ENCODE measurements around the gene PRTN3. TPM values are rescaled to one million over a fixed set of nuclear protein-coding genes. Genes with fewer than 3 reads are reported as not detected.
"Not testable (repeated sequence)": the region's sequence is repeated elsewhere in the genome, so short reads cannot be mapped to it uniquely, and the experiment has no call there.

PRTN3 gene
- total and polyA plus RNA-seq, 5 donors from 2014 or later = not detected

DNA sequence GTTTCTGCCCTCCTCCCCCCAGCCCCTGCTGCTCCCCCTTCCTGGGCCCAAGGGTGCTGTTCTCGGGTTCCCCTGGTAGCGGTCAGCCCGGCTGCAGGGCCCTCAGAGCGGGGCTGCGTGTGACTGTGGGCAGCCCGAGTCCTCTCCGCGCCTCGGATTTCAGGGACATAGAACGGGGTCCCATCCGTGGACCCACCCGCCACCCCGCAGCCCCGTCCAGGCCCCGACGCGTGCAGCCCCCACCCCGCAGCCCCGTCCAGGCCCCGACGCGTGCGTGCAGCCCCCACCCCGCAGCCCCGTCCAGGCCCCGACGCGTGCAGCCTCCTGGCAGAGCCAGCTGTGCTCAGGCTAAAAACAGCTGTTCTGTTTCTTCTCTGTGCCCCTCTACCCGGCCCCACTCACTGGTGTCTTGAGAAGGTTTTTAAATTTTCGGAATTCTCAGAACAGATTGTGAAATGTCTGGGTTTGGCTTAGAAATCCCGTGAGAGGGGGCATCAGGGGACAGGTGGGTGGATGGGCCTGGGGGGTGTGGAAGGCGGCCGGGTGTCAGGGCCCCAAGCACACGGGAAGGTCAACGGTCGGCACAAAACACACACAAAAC, 5.5 kb upstream of the PRTN3 start:
- H3K36me3 Mint-ChIP-seq = no peaks in the 10 kb centered on the region
- peaks cover 0 to 3% (median 2%) of the 10 kb centered on the region in 4 donors for H3K4me1 Mint-ChIP-seq
- no peaks in the 10 kb centered on the region for H3K36me3 ChIP-seq (ENCODE audit: control insufficient read depth, insufficient read depth, low read length)
- no peaks in the 10 kb centered on the region for H3K4me1 ChIP-seq (ENCODE audit: control insufficient read depth, insufficient read depth, low read length, poor library complexity, severe bottlenecking)
- H3K27ac ChIP-seq (ENCODE audit: insufficient read depth, low read length, poor library complexity, severe bottlenecking) = no peak overlapping the region
- ATAC-seq (ENCODE audit: low read depth in 2 of 2) = no peak
- no peaks in the 10 kb centered on the region for H3K9me3 ChIP-seq (ENCODE audit: control insufficient read depth in 2 of 2, low read length in 2 of 2)
- H3K4me3 ChIP-seq (ENCODE audit: low read depth, low read length) = no peak overlapping the region
- no peaks in the 10 kb centered on the region for H3K27me3 ChIP-seq (ENCODE audit: control insufficient read depth, insufficient read depth, low read length)
- peaks cover 21% of the 10 kb centered on the region for H3K27me3 Mint-ChIP-seq
- no peak for DNase-seq
- no peak overlapping the region for H3K27ac Mint-ChIP-seq
- H3K4me3 Mint-ChIP-seq = peak overlapping the region in 1 of 4 donors; percentile 21
- H3K9me3 Mint-ChIP-seq = peaks cover 0 to 1% (median 0%) of the 10 kb centered on the region in 7 donors

GRCh38 chr19:842802-843179, 2.0 kb downstream of the PRTN3 start:
- not testable (repeated sequence) for H3K27ac Mint-ChIP-seq; H3K27me3 ChIP-seq (ENCODE audit: control insufficient read depth, insufficient read depth, low read length); DNase-seq; H3K4me1 Mint-ChIP-seq; H3K9me3 ChIP-seq (ENCODE audit: control insufficient read depth in 2 of 2, low read length in 2 of 2); H3K27ac ChIP-seq (ENCODE audit: insufficient read depth, low read length, poor library complexity, severe bottlenecking); H3K9me3 Mint-ChIP-seq; H3K4me3 ChIP-seq (ENCODE audit: low read depth, low read length); H3K36me3 Mint-ChIP-seq; H3K36me3 ChIP-seq (ENCODE audit: control insufficient read depth, insufficient read depth, low read length); ATAC-seq (ENCODE audit: low read depth in 2 of 2)
- H3K4me1 ChIP-seq (ENCODE audit: control insufficient read depth, insufficient read depth, low read length, poor library complexity, severe bottlenecking) = peaks cover 13% of the 10 kb centered on the region
- peak overlapping the region in 1 of 4 donors; percentile 57 for H3K4me3 Mint-ChIP-seq
- peaks cover 47% of the 10 kb centered on the region for H3K27me3 Mint-ChIP-seq

DNA sequence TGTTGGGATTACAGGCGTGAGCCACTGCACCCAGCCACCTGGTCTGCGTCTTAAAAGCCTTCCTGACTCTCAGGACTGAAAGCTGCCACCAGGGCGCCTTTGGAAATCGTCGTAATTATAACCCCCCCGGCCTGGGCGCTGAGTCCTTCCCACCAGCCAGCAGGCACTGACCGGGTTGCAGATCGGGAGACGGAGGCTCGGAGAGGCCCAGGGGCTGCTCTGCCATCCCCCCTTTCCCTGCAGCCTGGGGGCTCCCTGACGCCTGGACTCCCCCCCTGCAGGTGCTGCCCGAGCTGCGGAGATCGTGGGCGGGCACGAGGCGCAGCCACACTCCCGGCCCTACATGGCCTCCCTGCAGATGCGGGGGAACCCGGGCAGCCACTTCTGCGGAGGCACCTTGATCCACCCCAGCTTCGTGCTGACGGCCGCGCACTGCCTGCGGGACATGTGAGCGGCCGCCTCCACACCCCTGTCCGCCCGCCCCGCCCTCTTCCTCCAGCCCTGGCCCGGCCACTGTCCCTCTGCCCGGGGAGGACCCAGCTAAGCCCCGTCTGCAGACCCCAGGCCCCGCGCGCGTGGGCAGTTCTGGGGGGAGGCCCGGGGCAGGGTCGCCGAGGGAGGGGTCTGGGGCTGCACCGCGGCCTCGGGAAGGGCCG, 2.5 kb downstream of the PRTN3 start:
- Histone ChIP-seq H3K9me3 (ENCODE audit: control insufficient read depth in 2 of 2, low read length in 2 of 2) (no peaks in the 10 kb centered on the region), H3K4me3 (ENCODE audit: low read depth, low read length) (no peak overlapping the region), H3K27ac (ENCODE audit: insufficient read depth, low read length, poor library complexity, severe bottlenecking) (no peak overlapping the region), H3K4me1 (ENCODE audit: control insufficient read depth, insufficient read depth, low read length, poor library complexity, severe bottlenecking) (peaks cover 13% of the 10 kb centered on the region), H3K36me3 (ENCODE audit: control insufficient read depth, insufficient read depth, low read length) (no peaks in the 10 kb centered on the region), H3K27me3 (ENCODE audit: control insufficient read depth, insufficient read depth, low read length) (peaks cover 2% of the 10 kb centered on the region)
- DNase-seq = no peak
- ATAC-seq (ENCODE audit: low read depth in 2 of 2) = no peak
- Mint-ChIP-seq H3K4me3 (peak overlapping the region in 1 of 4 donors; percentile 57), H3K27me3 (peaks cover 50% of the 10 kb centered on the region), H3K4me1 (peaks cover 0 to 9% (median 0%) of the 10 kb centered on the region in 4 donors), H3K9me3 (peaks cover 0 to 3% (median 0%) of the 10 kb centered on the region in 7 donors), H3K36me3 (no peaks in the 10 kb centered on the region), H3K27ac (no peak overlapping the region)

DNA sequence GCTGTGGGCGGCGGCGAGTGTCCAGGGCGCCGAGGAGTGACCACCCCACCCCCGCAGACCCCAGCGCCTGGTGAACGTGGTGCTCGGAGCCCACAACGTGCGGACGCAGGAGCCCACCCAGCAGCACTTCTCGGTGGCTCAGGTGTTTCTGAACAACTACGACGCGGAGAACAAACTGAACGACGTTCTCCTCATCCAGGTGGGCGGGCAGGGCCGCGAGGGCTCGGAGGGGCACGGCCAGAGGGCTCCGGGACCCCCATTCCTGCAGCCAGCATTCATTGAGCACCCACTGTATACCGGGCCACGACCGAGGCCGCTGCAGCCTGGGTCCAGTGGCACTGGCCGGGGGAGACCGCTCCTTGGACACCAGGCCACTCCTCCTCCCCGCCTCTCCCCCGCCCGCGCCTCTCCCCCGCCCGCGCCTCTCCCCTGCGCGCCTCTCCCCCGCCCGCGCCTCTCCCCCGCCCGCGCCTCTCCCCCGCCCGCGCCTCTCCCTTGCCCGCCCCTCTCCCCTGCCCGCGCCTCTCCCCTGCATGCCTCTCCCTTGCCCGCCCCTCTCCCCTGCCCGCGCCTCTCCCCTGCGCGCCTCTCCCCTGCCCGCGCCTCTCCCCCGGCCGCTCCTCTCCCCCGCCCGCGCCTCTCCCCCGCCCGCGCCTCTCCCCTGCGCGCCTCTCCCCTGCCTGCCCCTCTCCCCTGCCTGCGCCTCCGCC, 3.2 kb downstream of the PRTN3 start:
- DNase-seq (no peak), ATAC-seq (ENCODE audit: low read depth in 2 of 2) (no peak)
- Histone ChIP-seq H3K4me3 (ENCODE audit: low read depth, low read length) (no peak overlapping the region), H3K36me3 (ENCODE audit: control insufficient read depth, insufficient read depth, low read length) (no peaks in the 10 kb centered on the region), H3K27ac (ENCODE audit: insufficient read depth, low read length, poor library complexity, severe bottlenecking) (no peak overlapping the region), H3K27me3 (ENCODE audit: control insufficient read depth, insufficient read depth, low read length) (peaks cover 2% of the 10 kb centered on the region), H3K4me1 (ENCODE audit: control insufficient read depth, insufficient read depth, low read length, poor library complexity, severe bottlenecking) (peaks cover 13% of the 10 kb centered on the region), H3K9me3 (ENCODE audit: control insufficient read depth in 2 of 2, low read length in 2 of 2) (no peaks in the 10 kb centered on the region)
- Mint-ChIP-seq H3K27ac (peak overlapping the region in 1 of 3 donors; percentile 75), H3K4me3 (peak overlapping the region in 1 of 4 donors; percentile 52), H3K36me3 (no peaks in the 10 kb centered on the region), H3K27me3 (peaks cover 49% of the 10 kb centered on the region), H3K4me1 (peaks cover 0 to 9% (median 0%) of the 10 kb centered on the region in 4 donors), H3K9me3 (peaks cover 0 to 3% (median 0%) of the 10 kb centered on the region in 7 donors)

DNA sequence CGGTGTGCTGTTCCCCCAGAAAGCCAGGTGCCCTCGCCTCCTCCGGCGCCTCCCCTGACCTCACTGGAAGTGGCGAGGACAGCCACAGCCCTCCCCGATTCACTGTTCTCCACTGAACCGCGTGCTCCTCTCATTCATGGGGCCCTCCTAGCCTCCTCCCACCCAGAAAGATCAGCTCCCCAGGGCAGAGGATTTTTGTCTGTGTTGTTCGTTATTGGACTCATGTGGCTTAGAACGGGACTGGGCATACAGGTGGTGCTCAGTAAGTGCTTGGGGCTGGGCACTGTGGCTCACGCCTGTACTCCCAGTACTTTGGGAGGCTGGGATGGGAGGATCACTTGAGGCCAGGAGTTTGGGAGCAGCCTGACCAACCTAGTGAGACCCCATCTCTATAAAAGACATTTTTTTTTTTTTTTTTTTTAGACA, 3.8 kb downstream of the PRTN3 start:
- no peak overlapping the region for H3K4me3 ChIP-seq (ENCODE audit: low read depth, low read length)
- DNase-seq (no peak), ATAC-seq (ENCODE audit: low read depth in 2 of 2) (no peak)
- peak overlapping the region in 1 of 4 donors; percentile 52 for H3K4me3 Mint-ChIP-seq
- no peaks in the 10 kb centered on the region for H3K36me3 ChIP-seq (ENCODE audit: control insufficient read depth, insufficient read depth, low read length)
- H3K27me3 ChIP-seq (ENCODE audit: control insufficient read depth, insufficient read depth, low read length) = peaks cover 2% of the 10 kb centered on the region
- H3K36me3 Mint-ChIP-seq = no peaks in the 10 kb centered on the region
- peaks cover 45% of the 10 kb centered on the region for H3K27me3 Mint-ChIP-seq
- peak overlapping the region in 1 of 3 donors; percentile 75 for H3K27ac Mint-ChIP-seq
- no peaks in the 10 kb centered on the region for H3K9me3 ChIP-seq (ENCODE audit: control insufficient read depth in 2 of 2, low read length in 2 of 2)
- H3K9me3 Mint-ChIP-seq = peaks cover 0 to 3% (median 0%) of the 10 kb centered on the region in 7 donors
- H3K4me1 ChIP-seq (ENCODE audit: control insufficient read depth, insufficient read depth, low read length, poor library complexity, severe bottlenecking) = peaks cover 13% of the 10 kb centered on the region
- no peak overlapping the region for H3K27ac ChIP-seq (ENCODE audit: insufficient read depth, low read length, poor library complexity, severe bottlenecking)
- peaks cover 0 to 9% (median 0%) of the 10 kb centered on the region in 4 donors for H3K4me1 Mint-ChIP-seq

DNA sequence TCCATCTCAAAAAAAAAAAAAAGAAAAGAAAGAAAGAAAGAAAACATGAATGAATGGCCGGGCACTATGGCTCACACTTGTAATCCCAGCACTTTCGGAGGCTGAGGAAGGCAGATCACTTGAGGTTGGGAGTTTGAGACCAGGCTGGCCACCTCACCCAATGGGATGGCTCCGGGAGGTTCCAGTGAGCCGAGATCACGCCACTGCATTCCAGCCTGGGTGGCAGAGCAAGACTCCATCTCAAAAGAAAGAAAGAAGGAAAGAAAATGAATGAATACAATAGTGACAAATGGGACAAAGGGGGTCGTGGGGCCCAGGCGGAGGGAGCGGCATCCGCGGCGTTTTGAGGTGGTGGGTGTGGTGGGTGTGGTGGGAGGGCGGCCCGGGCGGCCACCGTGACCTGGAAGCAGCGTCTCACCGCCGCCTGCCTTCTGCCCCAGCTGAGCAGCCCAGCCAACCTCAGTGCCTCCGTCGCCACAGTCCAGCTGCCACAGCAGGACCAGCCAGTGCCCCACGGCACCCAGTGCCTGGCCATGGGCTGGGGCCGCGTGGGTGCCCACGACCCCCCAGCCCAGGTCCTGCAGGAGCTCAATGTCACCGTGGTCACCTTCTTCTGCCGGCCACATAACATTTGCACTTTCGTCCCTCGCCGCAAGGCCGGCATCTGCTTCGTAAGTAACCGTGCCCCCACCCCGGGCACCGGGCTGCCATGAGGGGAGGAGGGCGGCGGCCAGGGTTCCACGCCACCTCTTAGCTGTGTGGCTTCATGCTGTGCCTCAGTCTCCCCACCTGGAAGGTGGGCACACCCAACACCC, 5.1 kb downstream of the PRTN3 start:
- ATAC-seq (ENCODE audit: low read depth in 2 of 2) (no peak), DNase-seq (no peak)
- no peak overlapping the region for H3K27ac ChIP-seq (ENCODE audit: insufficient read depth, low read length, poor library complexity, severe bottlenecking)
- no peaks in the 10 kb centered on the region for H3K9me3 ChIP-seq (ENCODE audit: control insufficient read depth in 2 of 2, low read length in 2 of 2)
- peaks cover 13% of the 10 kb centered on the region for H3K4me1 ChIP-seq (ENCODE audit: control insufficient read depth, insufficient read depth, low read length, poor library complexity, severe bottlenecking)
- H3K27me3 ChIP-seq (ENCODE audit: control insufficient read depth, insufficient read depth, low read length) = peaks cover 2% of the 10 kb centered on the region
- Mint-ChIP-seq H3K9me3 (peaks cover 0 to 3% (median 0%) of the 10 kb centered on the region in 7 donors), H3K4me3 (no peak overlapping the region), H3K27me3 (peaks cover 45% of the 10 kb centered on the region), H3K4me1 (peaks cover 0 to 9% (median 0%) of the 10 kb centered on the region in 4 donors), H3K27ac (no peak overlapping the region), H3K36me3 (no peaks in the 10 kb centered on the region)
- H3K4me3 ChIP-seq (ENCODE audit: low read depth, low read length) = no peak overlapping the region
- no peaks in the 10 kb centered on the region for H3K36me3 ChIP-seq (ENCODE audit: control insufficient read depth, insufficient read depth, low read length)

DNA sequence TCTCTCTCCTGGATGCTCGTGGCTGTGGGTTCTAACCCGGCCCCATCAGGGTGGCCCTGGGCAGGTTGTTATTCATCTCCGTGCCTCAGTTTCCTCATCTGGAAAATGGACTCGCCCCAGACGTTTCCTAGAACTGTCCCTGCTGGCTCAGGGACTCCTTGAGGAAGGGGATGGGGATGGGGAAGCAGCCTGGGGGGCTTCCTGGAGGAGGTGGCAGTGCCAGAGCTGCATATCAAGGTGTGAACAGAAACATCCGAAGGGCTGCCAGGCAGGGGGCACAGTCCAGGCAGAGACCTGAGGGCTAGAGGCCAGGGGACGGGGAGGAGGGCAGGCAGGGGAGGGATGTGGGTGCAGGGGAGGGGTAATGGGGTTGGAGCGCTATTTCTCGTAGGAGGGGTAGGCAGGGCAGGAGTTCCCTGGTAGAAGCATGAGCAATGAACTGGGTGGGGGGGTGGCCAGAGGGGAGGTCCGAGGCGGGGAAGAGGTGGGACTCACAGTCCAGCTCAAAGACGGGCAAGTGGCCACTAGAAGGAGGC, 7.7 kb downstream of the PRTN3 start:
- H3K36me3 Mint-ChIP-seq = no peaks in the 10 kb centered on the region
- Histone ChIP-seq H3K4me1 (ENCODE audit: control insufficient read depth, insufficient read depth, low read length, poor library complexity, severe bottlenecking) (peaks cover 9% of the 10 kb centered on the region), H3K36me3 (ENCODE audit: control insufficient read depth, insufficient read depth, low read length) (no peaks in the 10 kb centered on the region), H3K27me3 (ENCODE audit: control insufficient read depth, insufficient read depth, low read length) (peaks cover 2% of the 10 kb centered on the region), H3K4me3 (ENCODE audit: low read depth, low read length) (no peak overlapping the region), H3K27ac (ENCODE audit: insufficient read depth, low read length, poor library complexity, severe bottlenecking) (no peak overlapping the region), H3K9me3 (ENCODE audit: control insufficient read depth in 2 of 2, low read length in 2 of 2) (no peaks in the 10 kb centered on the region)
- DNase-seq (no peak), ATAC-seq (ENCODE audit: low read depth in 2 of 2) (no peak)
- no peak overlapping the region for H3K27ac Mint-ChIP-seq
- no peak overlapping the region for H3K4me3 Mint-ChIP-seq
- H3K9me3 Mint-ChIP-seq = peaks cover 0 to 1% (median 0%) of the 10 kb centered on the region in 7 donors
- peaks cover 0 to 4% (median 0%) of the 10 kb centered on the region in 4 donors for H3K4me1 Mint-ChIP-seq
- peaks cover 35% of the 10 kb centered on the region for H3K27me3 Mint-ChIP-seq
